IMR-90 (cell line): ENCODE measurements around the gene ARPIN. TPM values are rescaled to one million over a fixed set of nuclear protein-coding genes. Genes with fewer than 3 reads are reported as not detected.

Source experiments
- ATAC-seq: fragments of 200-7000 bp; cut with Tn5 transposase; 2 replicates; pipeline ENCODE4 v1.9.1; 2020; ENCODE audit warnings: low read depth, mild to moderate bottlenecking, moderate library complexity
- BruUV-seq: library from RNA; stranded (reverse); fragments of 400-500 nt; replicated peaks from 2 replicates; lab custom pipeline; 2021; lab: Mats Ljungman, UMichigan
- CTCF ChIA-PET: fragments of 300-600 bp; formaldehyde crosslinking; extraction: SDS; loops from one replicate; lab custom pipeline; 2021; ENCODE audit warnings: antibody characterized with exemption; lab: Yijun Ruan, JAX
- POLR2A ChIA-PET: fragments of 300-600 bp; sonication (Branson Sonifier 250); formaldehyde crosslinking; loops from one replicate; lab custom pipeline; 2022; ENCODE audit warnings: antibody characterized with exemption; ENCODE audit not compliant: unreplicated experiment; lab: Charles Lee
- DNase-seq: peaks from one replicate; pipeline ENCODE4 v3.0.0; 2013
- H2AFZ ChIP-seq: replicated peaks from 2 replicates; pipeline ENCODE3; 2013; ENCODE audit warnings: low read length, mild to moderate bottlenecking; ENCODE audit not compliant: poor library complexity
- H2AK5ac ChIP-seq: 2 replicates; pipeline ENCODE4 v1.6.1; 2013; ENCODE audit warnings: low read depth, low read length, inconsistent platforms
- H2AK9ac ChIP-seq: replicated peaks from 2 replicates; pipeline ENCODE3; 2013; ENCODE audit warnings: mild to moderate bottlenecking, low read depth, low read length, moderate library complexity; ENCODE audit not compliant: poor library complexity
- H2BK120ac ChIP-seq: 2 replicates; pipeline ENCODE4 v1.6.1; 2013; ENCODE audit warnings: low read depth, low read length, inconsistent platforms
- H2BK15ac ChIP-seq: 3 replicates; pipeline ENCODE4 v1.6.1; 2013; ENCODE audit warnings: low read depth, low read length, inconsistent platforms
- H2BK20ac ChIP-seq: 2 replicates; pipeline ENCODE4 v1.6.1; 2013; ENCODE audit warnings: low read depth, mild to moderate bottlenecking, inconsistent platforms, low read length, moderate library complexity
- H2BK5ac ChIP-seq: 2 replicates; pipeline ENCODE4 v1.6.1; 2013; ENCODE audit warnings: mild to moderate bottlenecking, low read depth, low read length, inconsistent platforms; ENCODE audit not compliant: poor library complexity, severe bottlenecking
- H3K14ac ChIP-seq: replicated peaks from 2 replicates; pipeline ENCODE4 v1.6.1; 2013; ENCODE audit warnings: low read depth, low read length, inconsistent platforms
- H3K18ac ChIP-seq: 2 replicates; pipeline ENCODE4 v1.6.1; 2013; ENCODE audit warnings: low read depth, low read length, control low read depth
- H3K23ac ChIP-seq: 2 replicates; pipeline ENCODE4 v1.6.1; 2013; ENCODE audit warnings: low read depth, low read length, inconsistent platforms
- H3K27ac ChIP-seq: 2 replicates; pipeline ENCODE4 v1.5.1; 2013; ENCODE audit warnings: mild to moderate bottlenecking, control low read depth, low read length; ENCODE audit not compliant: insufficient read depth
- H3K27me3 ChIP-seq: 2 replicates; pipeline ENCODE4 v1.6.1; 2013; ENCODE audit warnings: low read length; ENCODE audit not compliant: control insufficient read depth, insufficient read depth
- H3K36me3 ChIP-seq: 2 replicates; pipeline ENCODE4 v1.6.1; 2013; ENCODE audit warnings: low read length, mixed read lengths; ENCODE audit not compliant: control insufficient read depth, insufficient read depth
- H3K4ac ChIP-seq: 2 replicates; pipeline ENCODE4 v1.6.1; 2013; ENCODE audit warnings: low read depth, low read length, inconsistent platforms
- H3K4me1 ChIP-seq: 2 replicates; pipeline ENCODE4 v1.6.1; 2013; ENCODE audit warnings: low read length, mixed read lengths; ENCODE audit not compliant: control insufficient read depth, insufficient read depth
- H3K4me2 ChIP-seq: 2 replicates; pipeline ENCODE4 v1.6.1; 2013; ENCODE audit warnings: low read depth, mild to moderate bottlenecking, control low read depth, low read length, moderate library complexity
- H3K4me3 ChIP-seq: 2 replicates; pipeline ENCODE4 v1.5.1; 2013; ENCODE audit warnings: low read depth, mild to moderate bottlenecking, control low read depth, low read length, moderate library complexity; ENCODE audit not compliant: insufficient read depth
- H3K56ac ChIP-seq: 2 replicates; pipeline ENCODE4 v1.6.1; 2013; ENCODE audit warnings: low read length, inconsistent platforms; ENCODE audit not compliant: insufficient read depth; ENCODE audit errors: extremely low read depth
- H3K79me1 ChIP-seq, 2 experiments: 2 replicates each; pipeline ENCODE4 v1.6.1; 2013; ENCODE audit warnings: low read length in 2 of 2, inconsistent platforms in 1 of 2, low read depth in 1 of 2
- H3K9ac ChIP-seq: 2 replicates; pipeline ENCODE4 v1.6.1; 2013; ENCODE audit warnings: low read depth, low read length, control low read depth
- H3K9me1 ChIP-seq: 2 replicates; pipeline ENCODE4 v1.6.1; 2013; ENCODE audit warnings: low read length, inconsistent platforms; ENCODE audit not compliant: insufficient read depth
- H3K9me3 ChIP-seq: 2 replicates; pipeline ENCODE4 v1.6.1; 2013; ENCODE audit warnings: low read length; ENCODE audit not compliant: control insufficient read depth, insufficient read depth
- H4K20me1 ChIP-seq: 2 replicates; pipeline ENCODE4 v1.6.1; 2013; ENCODE audit warnings: low read length, inconsistent platforms; ENCODE audit not compliant: insufficient read depth
- H4K5ac ChIP-seq: 2 replicates; pipeline ENCODE4 v1.6.1; 2013; ENCODE audit warnings: mild to moderate bottlenecking, low read depth, low read length, control low read depth
- H4K8ac ChIP-seq, 2 experiments: 2 replicates each; pipeline ENCODE4 v1.6.1; 2013; ENCODE audit warnings: low read depth in 2 of 2, low read length in 2 of 2, control low read depth in 1 of 2, inconsistent platforms in 1 of 2
- H4K91ac ChIP-seq: 2 replicates; pipeline ENCODE4 v1.6.1; 2013; ENCODE audit warnings: low read depth, low read length, inconsistent platforms; ENCODE audit not compliant: insufficient read depth
- NFE2L2 ChIP-seq: fragments of 150-350 bp; IDR thresholded peaks from 2 replicates; pipeline ENCODE4 v1.6.1; 2016; ENCODE audit warnings: low read depth, mild to moderate bottlenecking, low read length
- SMC3 ChIP-seq: fragments of 150-350 bp; IDR thresholded peaks from 2 replicates; pipeline ENCODE4 v1.6.1; 2016; ENCODE audit warnings: low read depth, mild to moderate bottlenecking, antibody characterized with exemption, low read length, moderate library complexity
- WGBS, 2 experiments: methylation state at CpG; one replicate each; pipeline versions ENCODE4 v1.1.5 to v1.1.7; 2013; ENCODE audit warnings: missing lambda C conversion rate in 2 of 2; ENCODE audit not compliant: insufficient read length in 1 of 2; ENCODE audit errors: extremely low coverage in 2 of 2; 5-methylcytosine and 5-hydroxymethylcytosine counted together
- dilution Hi-C: fragments of 300-500 bp; cut with HindIII; formaldehyde crosslinking; loops from one replicate; pipeline ENCODE4 v1.14.3; 2018; ENCODE audit warnings: low sequenced_read_pairs; ENCODE audit not compliant: unreplicated experiment
- in situ Hi-C: fragments of 300-500 bp; cut with MboI; formaldehyde crosslinking; loops from 3 replicates; pipeline ENCODE4 v1.14.3; 2019; ENCODE audit warnings: low sequenced_read_pairs, inconsistent platforms, mixed read lengths
- intact Hi-C: fragments of 100-400 bp; cut with micrococcal nuclease; formaldehyde crosslinking; loops from 2 replicates; pipeline ENCODE4 v1.10.0; 2022
- polyA plus RNA-seq, 3 experiments: library from polyadenylated mRNA; depleted of rRNA; stranded (reverse); fragments of >200 nt; gene quantifications; 2 replicates each; pipeline ENCODE4 v1.2.3, GENCODE V29; 2012; ENCODE audit warnings: low replicate concordance in 1 of 3
- total RNA-seq: library from RNA; depleted of rRNA; stranded (reverse); fragments of >200 nt; gene quantifications from 2 replicates; pipeline ENCODE4 v1.2.3, GENCODE V29; 2012

ARPIN gene
- total and polyA plus RNA-seq, 2 of the 4 experiments (the other 2 are of a cell fraction): 3.9 to 8.8 TPM

GRCh38 chr15:89899295-89899945 lies 13.3 kb downstream of the ARPIN start:
- H3K9me3 ChIP-seq: no peaks in the 10 kb centered on the region
- ChIA-PET CTCF (interaction anchor here (1.2 kb wide), 3 partner anchors 40 to 126 kb away, joined by 3 to 5 read pairs (median 4); no protein-coding TSS in a partner anchor), POLR2A (no interaction called here)
- H4K8ac ChIP-seq: no peak overlapping the region
- H2AFZ ChIP-seq: no peak overlapping the region
- in situ Hi-C loops: loop anchor here (5.0 to 10.0 kb wide), 2 partner anchors 173 to 325 kb away; no protein-coding TSS in a partner anchor
- H3K27me3 ChIP-seq: no peaks in the 10 kb centered on the region
- H3K18ac ChIP-seq: no peak overlapping the region
- dilution Hi-C loops: no loop called here
- ATAC-seq (no peak), DNase-seq (no peak)
- H2BK5ac ChIP-seq: no peak overlapping the region
- BruUV-seq: no TSS peak
- no peak overlapping the region for H3K56ac ChIP-seq
- H2AK9ac ChIP-seq: peak overlapping the region; percentile 65
- TF ChIP-seq SMC3 (no peak), NFE2L2 (no peak)
- H4K91ac ChIP-seq: no peak overlapping the region
- no peaks in the 10 kb centered on the region for H3K9me1 ChIP-seq
- H2BK15ac ChIP-seq: no peak overlapping the region
- no peak overlapping the region for H3K27ac ChIP-seq
- H3K36me3 ChIP-seq: peaks cover 19% of the 10 kb centered on the region
- H3K14ac ChIP-seq: no peak overlapping the region
- H3K4me3 ChIP-seq: no peak overlapping the region
- no peaks in the 10 kb centered on the region for H4K20me1 ChIP-seq
- H3K9ac ChIP-seq: no peak overlapping the region
- no peak overlapping the region for H3K4ac ChIP-seq
- WGBS, 2 experiments: 94% methylated on average over 9 of the region's 12 CpGs; no CpG with 5 or more reads in 1 of the 2 experiments
- no peak overlapping the region for H2BK120ac ChIP-seq
- H3K79me1 ChIP-seq: no peaks in the 10 kb centered on the region; a peak in 1 of 4 replicates
- H2AK5ac ChIP-seq: no peak overlapping the region
- no peaks in the 10 kb centered on the region for H3K4me1 ChIP-seq
- H3K4me2 ChIP-seq: no peak overlapping the region
- H4K5ac ChIP-seq: no peak overlapping the region
- intact Hi-C loops: no loop called here
- H3K23ac ChIP-seq: no peak overlapping the region
- H2BK20ac ChIP-seq: no peak overlapping the region
